ENCODE data around the gene SLC4A8.
A peak's percentile ranks its signal among the peaks of the same experiment; 100 is the strongest.

SLC4A8 gene

DNA sequence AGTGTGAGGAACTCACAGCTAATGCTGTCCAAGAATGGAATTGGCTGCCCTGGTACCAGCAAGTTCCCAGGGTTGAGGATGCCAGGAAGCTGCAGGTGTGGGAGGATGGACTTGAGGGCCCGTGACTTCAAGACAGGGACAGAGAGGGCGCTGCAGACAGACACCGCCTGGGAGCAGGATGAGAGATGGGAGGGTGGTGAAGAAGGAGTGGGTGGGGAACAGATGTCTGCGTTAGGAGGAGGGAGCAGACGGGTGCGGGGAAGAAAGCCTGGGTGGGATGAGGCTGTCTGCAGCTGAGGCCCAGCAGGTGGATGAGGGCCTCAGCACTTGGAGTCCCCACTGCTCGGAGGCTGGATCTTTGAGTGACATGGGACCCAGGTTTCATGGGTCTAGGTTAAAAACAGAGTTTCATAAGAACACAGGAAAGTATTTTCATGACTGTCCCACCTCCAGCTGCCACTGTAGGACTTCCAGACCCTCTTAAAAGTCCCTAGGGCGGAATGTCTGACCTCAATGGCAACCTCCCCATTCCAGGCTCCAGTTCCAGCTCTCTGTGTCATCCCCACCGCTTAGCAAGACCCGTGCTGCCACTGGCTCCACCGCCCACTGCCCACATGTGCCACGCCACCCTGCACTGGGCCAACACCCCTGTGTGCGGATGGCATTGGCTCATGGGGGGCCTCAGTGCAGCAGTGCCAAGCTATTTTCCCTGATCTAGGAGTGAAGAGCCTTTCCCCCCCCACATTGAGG is 96.1 kb downstream of the SLC4A8 start:
- peak; percentile 77 for DNase-seq
- Histone ChIP-seq H3K27ac (no peak overlapping the region), H3K27me3 (ENCODE audit: insufficient read depth, low read depth, severe bottlenecking) (no peaks in the 10 kb centered on the region), H3K36me3 (no peaks in the 10 kb centered on the region), H3K4me3 (ENCODE audit: low read depth, low read length) (no peak overlapping the region), H3K9me3 (ENCODE audit: severe bottlenecking) (no peaks in the 10 kb centered on the region)
- TF ChIP-seq, protein P1, sequence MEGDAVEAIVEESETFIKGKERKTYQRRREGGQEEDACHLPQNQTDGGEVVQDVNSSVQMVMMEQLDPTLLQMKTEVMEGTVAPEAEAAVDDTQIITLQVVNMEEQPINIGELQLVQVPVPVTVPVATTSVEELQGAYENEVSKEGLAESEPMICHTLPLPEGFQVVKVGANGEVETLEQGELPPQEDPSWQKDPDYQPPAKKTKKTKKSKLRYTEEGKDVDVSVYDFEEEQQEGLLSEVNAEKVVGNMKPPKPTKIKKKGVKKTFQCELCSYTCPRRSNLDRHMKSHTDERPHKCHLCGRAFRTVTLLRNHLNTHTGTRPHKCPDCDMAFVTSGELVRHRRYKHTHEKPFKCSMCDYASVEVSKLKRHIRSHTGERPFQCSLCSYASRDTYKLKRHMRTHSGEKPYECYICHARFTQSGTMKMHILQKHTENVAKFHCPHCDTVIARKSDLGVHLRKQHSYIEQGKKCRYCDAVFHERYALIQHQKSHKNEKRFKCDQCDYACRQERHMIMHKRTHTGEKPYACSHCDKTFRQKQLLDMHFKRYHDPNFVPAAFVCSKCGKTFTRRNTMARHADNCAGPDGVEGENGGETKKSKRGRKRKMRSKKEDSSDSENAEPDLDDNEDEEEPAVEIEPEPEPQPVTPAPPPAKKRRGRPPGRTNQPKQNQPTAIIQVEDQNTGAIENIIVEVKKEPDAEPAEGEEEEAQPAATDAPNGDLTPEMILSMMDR (IDR thresholded peaks at IDR 0.05; ENCODE audit: low read depth, low read length) = peak; percentile 66

DNA sequence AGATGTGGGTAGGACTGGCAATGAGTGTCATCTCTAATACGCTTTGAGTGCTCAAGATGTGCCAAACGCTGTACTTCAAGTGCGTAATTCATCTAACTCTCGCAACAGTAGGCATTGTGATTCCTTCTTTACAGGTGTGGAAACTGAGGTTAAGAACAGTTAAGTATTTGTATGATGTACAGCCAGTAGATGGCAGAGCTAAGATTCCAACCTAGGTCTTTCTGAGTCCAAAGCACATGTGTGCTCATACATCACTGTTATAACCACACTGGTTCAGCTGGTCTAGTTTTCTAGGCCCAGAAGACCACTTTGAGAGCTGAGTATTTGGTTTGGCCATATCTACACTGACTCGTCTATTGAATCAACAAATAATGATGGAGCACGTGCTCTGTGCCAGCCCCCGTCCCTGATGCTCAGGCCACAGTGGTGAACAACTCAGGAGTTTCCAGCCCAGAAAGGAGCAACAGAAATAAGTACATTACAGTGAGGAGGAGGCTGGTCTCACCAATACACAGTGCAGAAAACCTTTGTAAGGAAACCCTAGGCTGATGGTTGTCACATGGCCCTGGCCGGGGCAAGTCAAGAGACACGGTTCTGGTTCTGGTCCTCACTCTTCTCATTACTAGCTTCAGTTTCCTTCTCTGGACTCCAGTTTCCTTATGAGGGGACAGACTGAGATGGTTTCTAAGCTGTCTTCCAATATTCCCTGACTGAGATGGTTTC is 97.1 kb downstream of the SLC4A8 start:
- Histone ChIP-seq H3K27ac (no peak overlapping the region), H3K36me3 (no peaks in the 10 kb centered on the region), H3K27me3 (ENCODE audit: insufficient read depth, low read depth, severe bottlenecking) (no peaks in the 10 kb centered on the region), H3K9me3 (ENCODE audit: severe bottlenecking) (no peaks in the 10 kb centered on the region), H3K4me3 (ENCODE audit: low read depth, low read length) (no peak overlapping the region)
- DNase-seq = no peak
- TF ChIP-seq, protein P1 (IDR thresholded peaks at IDR 0.05; ENCODE audit: low read depth, low read length) = 0 out of 2 replicates have a peak, but pooled peaks have one; percentile 14

DNA sequence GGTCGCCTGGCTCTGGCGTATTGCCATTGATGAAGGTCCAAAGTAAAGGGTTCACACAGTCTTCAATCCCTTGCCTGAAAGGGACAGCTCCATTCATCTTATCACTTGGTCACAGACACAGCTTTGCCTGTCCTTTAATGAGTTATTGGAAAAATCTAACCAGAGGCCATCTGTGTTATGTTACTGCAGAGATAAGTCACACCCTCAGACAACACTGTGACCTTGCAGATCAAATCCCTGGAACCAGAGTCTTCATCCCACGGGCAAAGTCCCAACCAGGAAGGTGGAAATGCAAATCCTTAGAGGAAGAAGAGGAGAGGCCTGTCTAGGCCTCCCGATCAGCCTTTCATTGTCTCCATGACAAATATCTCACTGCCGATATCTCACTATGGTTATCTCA is 98.1 kb downstream of the SLC4A8 start:
- DNase-seq = no peak
- TF ChIP-seq, protein P1 (IDR thresholded peaks at IDR 0.05; ENCODE audit: low read depth, low read length) = no peak
- no peaks in the 10 kb centered on the region for H3K36me3 ChIP-seq
- H3K9me3 ChIP-seq (ENCODE audit: severe bottlenecking) = no peaks in the 10 kb centered on the region
- no peak overlapping the region for H3K4me3 ChIP-seq (ENCODE audit: low read depth, low read length)
- no peaks in the 10 kb centered on the region for H3K27me3 ChIP-seq (ENCODE audit: insufficient read depth, low read depth, severe bottlenecking)
- H3K27ac ChIP-seq = no peak overlapping the region

DNA sequence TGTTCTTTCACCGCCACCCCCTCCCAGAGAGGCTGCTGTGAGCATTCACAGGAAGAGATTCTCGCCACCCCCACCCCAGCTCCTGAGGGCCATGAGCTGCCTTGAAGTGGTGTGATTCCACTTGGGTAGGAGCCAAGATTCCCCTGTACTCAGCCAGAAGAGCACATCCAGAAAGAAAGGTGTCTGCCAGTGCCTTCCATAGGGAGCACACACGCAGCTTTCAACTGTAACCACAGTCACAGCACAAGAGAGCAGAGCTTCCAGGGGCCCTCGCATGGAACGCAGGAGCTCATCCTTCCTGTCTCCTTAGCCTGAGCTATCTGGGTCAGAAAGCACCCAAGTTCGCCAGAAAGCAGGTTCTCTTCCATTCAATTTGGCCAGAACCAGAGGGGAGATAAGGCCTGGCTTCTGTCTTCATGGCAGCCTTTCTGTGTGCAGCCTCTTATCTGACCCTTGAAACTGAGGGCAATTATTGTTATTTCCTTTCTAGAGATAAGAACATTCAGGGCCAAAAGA is 99.8 kb downstream of the SLC4A8 start:
- TF ChIP-seq, protein P1 (IDR thresholded peaks at IDR 0.05; ENCODE audit: low read depth, low read length) = no peak
- DNase-seq = no peak
- Histone ChIP-seq H3K36me3 (no peaks in the 10 kb centered on the region), H3K27ac (no peak overlapping the region), H3K9me3 (ENCODE audit: severe bottlenecking) (no peaks in the 10 kb centered on the region), H3K4me3 (ENCODE audit: low read depth, low read length) (no peak overlapping the region), H3K27me3 (ENCODE audit: insufficient read depth, low read depth, severe bottlenecking) (no peaks in the 10 kb centered on the region)

DNA sequence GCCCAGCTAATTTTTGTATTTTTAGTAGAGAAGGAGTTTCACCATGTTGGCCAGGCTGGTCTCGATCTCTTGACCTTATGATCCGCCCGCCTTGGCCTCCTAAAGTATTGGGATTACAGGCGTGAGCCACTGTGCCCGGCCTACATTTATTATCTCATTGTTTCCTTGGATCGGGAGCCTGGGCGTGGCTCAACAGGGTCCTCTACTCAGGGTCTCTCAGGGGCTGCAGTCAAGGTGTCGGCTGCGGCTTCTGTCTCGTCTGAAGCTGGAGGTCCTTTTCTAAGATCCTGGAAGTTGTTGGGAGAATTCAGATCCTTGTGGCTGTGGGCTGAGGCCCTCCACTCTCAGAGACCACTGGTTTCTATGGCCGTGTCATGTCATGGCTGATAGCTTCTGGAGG is 100.9 kb downstream of the SLC4A8 start:
- Histone ChIP-seq H3K27me3 (ENCODE audit: insufficient read depth, low read depth, severe bottlenecking) (no peaks in the 10 kb centered on the region), H3K4me3 (ENCODE audit: low read depth, low read length) (no peak overlapping the region), H3K27ac (no peak overlapping the region), H3K36me3 (no peaks in the 10 kb centered on the region), H3K9me3 (ENCODE audit: severe bottlenecking) (no peaks in the 10 kb centered on the region)
- no peak for DNase-seq
- TF ChIP-seq, protein P1 (IDR thresholded peaks at IDR 0.05; ENCODE audit: low read depth, low read length) = no peak
